ENCODE data around the gene CMSS1.

DNA sequence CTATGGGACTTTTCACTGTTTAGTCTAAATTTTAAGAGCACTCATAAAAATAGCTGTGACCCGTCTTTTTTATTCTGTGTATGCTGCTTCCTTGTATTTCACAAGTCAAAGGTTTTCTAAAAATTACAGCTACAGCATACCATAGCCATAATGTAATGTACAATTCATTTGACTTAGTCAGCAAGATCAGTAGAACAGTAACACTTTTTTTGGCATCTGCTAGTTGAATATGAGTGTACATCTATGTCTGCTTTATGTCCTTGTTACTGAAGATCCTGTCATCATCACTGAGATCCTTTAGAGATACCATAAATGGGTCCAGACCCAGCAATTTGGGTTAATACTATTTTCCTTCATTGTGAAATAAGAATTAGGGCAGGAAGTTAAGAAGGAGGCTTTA lies 42.2 kb downstream of the CMSS1 start:
- no peak for TF ChIP-seq CTCF (conservative IDR thresholded peaks at IDR 0.05; ENCODE audit: low read length)
- no peak for TF ChIP-seq EZH2phosphoT487 (IDR thresholded peaks at IDR 0.05; ENCODE audit: borderline replicate concordance)

All from Loucy (cell line).